ENCODE data around the gene NAV3.

NAV3 gene, protein sequence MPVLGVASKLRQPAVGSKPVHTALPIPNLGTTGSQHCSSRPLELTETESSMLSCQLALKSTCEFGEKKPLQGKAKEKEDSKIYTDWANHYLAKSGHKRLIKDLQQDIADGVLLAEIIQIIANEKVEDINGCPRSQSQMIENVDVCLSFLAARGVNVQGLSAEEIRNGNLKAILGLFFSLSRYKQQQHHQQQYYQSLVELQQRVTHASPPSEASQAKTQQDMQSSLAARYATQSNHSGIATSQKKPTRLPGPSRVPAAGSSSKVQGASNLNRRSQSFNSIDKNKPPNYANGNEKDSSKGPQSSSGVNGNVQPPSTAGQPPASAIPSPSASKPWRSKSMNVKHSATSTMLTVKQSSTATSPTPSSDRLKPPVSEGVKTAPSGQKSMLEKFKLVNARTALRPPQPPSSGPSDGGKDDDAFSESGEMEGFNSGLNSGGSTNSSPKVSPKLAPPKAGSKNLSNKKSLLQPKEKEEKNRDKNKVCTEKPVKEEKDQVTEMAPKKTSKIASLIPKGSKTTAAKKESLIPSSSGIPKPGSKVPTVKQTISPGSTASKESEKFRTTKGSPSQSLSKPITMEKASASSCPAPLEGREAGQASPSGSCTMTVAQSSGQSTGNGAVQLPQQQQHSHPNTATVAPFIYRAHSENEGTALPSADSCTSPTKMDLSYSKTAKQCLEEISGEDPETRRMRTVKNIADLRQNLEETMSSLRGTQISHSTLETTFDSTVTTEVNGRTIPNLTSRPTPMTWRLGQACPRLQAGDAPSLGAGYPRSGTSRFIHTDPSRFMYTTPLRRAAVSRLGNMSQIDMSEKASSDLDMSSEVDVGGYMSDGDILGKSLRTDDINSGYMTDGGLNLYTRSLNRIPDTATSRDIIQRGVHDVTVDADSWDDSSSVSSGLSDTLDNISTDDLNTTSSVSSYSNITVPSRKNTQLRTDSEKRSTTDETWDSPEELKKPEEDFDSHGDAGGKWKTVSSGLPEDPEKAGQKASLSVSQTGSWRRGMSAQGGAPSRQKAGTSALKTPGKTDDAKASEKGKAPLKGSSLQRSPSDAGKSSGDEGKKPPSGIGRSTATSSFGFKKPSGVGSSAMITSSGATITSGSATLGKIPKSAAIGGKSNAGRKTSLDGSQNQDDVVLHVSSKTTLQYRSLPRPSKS (N-terminal part only)

DNA sequence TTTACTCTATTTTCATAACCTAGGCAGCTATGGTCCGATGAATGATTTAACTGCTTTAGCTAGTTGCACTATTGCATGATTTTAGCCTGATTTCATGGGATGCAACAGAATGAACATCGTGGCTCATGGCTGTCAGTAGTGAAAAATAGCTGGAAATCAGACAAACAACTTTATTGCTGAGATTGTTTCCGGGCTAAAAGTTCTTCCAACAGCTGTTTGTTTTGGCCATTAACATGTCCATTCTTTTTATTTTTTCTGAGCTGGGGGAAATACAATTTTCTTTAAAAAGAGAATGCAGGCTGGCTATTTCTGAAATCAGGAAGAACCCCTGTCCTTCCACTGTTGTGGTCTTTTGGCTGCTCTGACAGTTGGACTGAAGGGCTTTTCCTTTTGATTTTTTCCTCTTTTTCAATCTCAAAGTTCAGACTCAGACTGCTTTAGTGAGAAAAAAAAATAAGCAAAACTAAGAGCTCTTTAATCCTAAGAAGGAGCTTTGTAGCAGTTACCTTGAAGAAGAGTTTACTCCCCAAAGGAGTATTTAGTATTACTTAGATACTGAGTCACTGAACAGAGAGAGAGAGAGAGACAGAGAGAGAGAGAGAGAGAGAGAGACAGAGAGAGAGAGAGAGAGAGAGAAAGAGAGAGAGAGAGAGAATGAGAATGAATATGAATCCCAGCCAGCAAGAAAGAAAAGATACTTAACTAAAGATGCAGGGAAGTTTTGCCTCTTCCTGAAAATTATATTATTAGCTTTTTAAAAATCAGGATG, at the start of gene NAV3:
Gene NAV3, plus strand, starts transcription at position 312 of the 769 bp plus-strand sequence. CDS start 568 bp downstream, outside the sequence.
- DNase-seq (ENCODE audit: low spot score) = no peak

DNA sequence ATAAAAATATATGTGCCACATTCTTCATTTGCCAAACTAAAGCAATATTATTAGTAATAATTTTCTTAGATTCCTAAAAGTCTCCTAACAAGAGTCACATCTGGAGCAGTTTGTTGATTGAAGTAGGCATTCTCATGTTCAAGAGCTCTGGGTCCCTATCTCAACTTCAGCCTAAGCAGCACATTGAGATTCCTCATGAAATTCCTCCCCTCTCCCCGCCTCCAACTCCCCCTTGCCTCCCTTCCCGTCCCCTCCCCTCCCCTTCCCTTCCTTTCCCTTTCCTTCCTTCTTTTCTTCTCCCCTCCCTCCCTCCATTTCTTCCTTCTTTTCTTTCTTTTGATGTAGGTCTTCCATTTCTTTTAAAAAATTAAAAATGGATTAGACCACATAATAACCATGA, 48.7 kb upstream of the NAV3 start:
- DNase-seq (ENCODE audit: low spot score) = no peak

DNA sequence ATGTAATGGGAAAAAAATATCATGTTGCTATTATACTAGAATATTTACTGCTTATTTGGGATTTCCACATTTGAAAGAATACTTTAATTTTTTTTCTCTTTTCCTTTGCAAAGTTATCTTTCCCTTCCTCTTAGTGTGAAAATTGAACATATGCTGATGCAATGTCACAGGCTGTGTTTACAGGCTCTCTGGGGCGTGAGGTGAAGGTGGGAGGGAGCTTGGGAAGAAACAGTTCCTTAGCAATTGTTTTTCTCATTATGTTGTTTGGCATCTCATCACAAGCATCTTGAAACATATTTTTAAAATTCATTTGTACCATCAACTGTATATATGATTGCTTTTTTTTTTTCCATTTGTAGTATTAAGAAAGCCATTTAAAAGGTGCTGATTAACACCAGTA, 47.9 kb upstream of the NAV3 start:
- DNase-seq (ENCODE audit: low spot score) = no peak

DNA sequence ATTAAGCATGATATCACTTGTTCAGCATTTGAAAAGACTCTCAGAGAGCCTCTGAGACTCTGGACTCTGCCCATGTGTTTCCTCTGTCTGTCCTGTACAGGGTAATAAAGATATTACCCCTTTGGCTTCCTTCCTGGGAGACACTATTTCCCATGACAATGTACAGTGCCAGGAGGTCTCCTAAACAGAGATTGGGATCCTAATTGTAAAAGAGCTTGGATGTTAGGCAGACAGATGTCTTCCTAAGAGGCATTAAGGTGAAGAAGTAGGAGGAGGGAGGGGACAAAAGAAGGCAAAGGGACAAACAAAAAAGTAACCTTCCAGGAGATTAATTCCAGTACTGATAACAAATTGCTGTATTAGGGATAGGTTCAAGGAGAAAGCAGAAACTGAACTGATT, 45.5 kb upstream of the NAV3 start:
- no peak for DNase-seq (ENCODE audit: low spot score)

DNA sequence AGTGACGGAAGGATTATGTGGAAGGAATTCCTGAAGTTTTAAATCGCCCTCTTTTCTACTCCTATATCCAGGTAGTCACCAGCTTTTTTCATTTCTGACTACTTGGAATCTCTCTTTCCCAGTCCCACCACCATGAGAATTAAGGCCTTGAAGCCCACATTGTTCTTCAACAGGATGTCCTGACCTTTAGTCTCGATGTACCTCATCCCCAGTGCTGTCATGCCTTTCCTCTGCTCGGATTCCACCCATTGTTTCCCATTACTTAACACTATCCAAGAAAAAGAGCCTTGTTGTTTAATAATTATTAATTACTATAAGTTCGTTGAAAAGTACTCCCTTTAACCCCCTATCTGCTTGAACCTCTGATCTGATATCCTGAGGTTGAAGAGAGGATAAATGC, 44.0 kb upstream of the NAV3 start:
- DNase-seq (ENCODE audit: low spot score) = no peak

DNA sequence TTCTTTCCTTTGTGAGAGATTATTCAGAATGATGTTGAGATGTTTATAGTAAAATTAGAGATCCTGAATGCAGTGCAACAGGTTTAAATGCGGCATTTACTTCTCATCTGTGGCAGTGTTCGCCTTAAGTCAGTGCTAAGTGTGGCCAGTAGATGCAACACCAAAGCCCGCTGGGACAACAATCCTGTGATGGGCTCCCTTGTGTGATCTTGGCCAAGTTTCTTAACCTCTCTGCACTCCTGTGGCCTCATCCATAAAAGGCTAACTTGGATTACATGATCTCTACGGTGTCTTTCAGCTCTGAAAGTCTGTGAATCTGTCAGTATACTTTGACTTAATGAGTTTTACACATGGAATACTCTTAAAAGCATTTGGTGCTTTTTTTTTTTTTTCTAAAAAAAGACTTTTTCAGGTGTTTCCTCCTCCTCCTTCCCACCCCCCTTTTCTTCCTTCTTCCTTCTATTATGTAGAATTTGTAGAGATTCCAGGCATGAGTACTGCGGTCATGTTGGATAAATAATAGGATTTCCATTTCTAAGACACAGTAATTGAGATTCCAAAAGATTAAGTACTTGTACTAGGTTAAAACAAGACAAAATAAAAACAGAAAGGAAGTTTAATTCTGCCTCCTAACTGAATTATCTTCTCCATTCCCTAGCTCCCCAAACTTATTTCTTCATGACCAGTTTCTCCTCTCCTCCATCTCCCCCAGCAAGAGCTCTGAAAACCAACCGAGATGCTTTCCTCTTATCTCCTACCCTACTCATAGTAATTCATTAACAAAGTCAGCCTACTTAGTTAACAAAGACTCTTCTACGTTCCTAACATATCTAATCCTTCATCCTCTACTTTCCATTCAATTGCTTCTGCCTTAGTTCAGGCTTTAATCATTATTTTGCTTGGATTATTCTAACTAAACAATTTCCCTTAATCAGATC, 42.2 kb upstream of the NAV3 start:
- no peak for DNase-seq (ENCODE audit: low spot score)

DNA sequence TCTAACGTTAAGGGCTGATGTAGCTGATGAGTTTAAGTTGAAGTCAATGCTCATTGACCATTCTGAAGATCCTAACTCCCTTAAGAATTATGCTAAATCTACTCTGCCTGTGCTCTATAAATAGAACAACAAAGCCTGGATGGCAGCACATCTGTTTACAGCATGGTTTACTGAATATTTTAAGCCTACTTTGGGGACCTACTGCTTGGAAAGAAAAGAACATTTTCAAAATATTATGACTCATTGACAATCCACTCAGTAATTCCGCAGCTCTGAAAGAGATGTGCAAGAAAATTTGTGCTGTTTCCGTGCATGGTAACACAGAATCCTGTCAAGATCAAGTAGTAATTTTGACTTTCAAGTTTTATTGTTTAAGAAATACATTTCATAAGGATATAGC, 35.0 kb upstream of the NAV3 start:
- DNase-seq (ENCODE audit: low spot score) = no peak

DNA sequence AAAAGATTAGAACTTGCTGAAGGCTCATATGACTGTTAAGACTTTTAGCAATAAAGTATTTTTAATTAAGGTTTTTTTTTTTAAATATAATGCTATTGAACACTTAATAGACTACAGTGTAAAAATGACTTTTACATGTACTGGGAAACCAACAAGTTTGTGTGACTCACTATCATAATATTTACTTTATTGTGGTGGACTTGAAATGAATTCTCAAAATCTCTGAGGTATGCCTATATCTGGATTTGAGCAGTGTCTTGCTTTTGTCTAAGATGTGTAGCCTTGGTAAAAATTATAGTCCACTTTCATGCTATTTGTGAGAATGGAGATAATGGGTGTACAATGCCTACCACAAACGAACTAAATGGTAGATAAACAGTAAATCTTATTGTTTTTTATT, 33.9 kb upstream of the NAV3 start:
- DNase-seq (ENCODE audit: low spot score) = no peak

DNA sequence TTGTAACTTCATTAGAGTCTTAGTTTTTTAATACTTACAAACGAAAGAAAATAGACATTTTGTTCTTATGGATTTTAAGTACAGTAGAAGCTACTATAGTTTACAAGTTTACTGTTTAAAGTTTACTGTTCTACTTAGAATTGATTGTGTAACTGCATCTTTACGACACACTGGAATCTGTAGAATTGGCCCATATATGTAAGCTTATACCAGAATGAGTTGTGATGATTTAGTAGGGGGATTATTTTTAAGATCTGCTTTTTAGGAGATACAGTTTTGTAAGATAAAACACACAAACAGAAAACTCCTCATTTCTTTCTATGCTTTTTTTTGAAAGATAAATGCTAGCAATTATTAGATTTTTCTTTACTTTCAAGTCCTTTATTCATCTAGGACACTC, 30.2 kb upstream of the NAV3 start:
- no peak for DNase-seq (ENCODE audit: low spot score)

DNA sequence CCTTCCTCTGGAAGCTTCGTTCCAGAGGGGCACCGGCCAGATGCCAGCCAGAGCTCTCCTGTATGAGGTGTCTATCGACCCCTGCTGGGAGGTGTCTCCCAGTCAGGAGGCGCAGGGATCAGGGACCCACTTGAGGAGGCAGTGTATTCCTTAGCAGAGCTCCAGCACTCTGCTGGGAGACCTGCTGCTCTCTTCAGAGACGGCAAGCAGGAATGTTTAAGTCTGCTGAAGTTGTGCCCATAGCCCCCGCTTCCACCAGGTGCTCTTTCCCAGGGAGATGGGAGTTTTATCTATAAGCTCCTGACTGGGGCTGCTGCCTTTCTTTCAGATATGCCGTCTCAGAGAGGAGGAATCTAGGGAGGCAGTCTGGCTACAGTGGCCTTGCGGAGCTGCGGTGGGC, 22.2 kb upstream of the NAV3 start:
- no peak for DNase-seq (ENCODE audit: low spot score)

DNA sequence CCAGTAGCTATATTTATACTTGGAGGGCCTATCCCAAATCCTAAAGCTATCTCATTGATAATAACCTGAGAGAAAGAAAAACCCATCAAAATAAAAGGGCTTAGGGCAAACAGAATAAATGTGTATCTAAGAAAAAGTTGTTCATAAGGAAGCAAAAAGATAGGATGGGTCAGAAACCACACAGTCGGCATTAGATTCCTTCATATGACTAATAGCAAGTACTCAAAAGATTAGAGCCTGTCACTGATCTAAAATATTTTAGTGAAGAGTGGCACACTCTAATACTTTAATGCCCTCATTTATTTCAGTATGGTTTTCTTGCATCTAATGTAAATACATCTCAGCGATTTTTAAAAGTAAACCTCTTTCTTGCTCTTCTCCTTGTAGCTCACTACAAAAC, 17.1 kb upstream of the NAV3 start:
- DNase-seq (ENCODE audit: low spot score) = no peak

DNA sequence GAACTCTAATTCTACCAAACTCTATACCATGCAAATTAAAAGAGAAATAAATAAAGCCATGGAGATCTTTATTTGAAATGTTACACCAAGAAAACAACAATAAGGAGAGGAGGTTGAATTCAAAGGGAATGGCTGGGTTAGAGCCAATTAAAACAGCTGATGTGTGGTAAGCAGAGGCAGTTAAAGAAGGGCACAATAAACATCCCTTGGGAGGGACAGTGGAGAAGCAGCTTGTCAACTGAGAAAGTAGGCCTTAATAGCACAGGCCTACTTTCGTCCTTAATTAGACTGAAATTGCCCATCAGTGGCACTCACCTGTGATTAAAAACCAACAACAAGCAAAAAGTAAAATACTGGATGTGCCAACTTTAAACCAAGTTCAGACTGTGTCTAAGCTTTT, 16.3 kb upstream of the NAV3 start:
- DNase-seq (ENCODE audit: low spot score) = no peak

DNA sequence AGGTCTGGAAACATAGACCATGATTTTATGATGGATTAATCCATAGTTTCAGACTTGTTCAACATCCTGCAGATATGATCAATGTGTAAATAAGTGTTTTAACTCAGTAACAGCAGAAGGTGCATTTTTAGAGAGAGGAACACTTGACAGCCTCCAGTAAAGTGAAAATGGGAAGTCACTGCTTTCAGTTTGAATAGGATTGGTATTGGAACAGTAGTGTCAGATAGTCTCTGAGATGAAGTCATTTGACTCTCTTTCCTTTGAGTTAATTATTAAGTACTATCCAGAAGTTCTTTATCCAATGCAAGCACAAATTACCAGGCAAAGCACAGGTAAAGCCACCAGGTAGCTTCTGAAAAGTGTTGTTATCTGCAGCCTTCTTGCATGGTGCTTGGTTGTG, 14.5 kb upstream of the NAV3 start:
- DNase-seq (ENCODE audit: low spot score) = peak; percentile 43

DNA sequence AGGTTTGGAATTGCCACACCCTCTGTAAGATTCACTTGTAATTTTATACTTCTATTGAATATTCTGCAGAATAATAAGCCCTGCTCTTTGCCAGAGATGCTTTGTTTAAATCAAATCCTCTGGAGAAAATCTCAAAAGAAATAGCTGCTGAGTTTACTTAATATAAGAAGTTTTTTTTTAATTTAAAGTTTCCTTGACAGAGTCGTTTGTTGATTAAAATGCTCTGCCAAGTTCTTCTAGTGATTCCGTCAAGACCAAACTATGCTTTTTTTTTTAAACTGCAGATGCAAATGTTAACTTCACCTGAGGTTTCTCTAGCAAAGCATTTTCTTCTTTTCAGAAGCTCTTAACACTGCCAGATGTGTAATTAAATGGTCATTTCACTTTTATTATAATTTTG, 13.4 kb upstream of the NAV3 start:
- no peak for DNase-seq (ENCODE audit: low spot score)

DNA sequence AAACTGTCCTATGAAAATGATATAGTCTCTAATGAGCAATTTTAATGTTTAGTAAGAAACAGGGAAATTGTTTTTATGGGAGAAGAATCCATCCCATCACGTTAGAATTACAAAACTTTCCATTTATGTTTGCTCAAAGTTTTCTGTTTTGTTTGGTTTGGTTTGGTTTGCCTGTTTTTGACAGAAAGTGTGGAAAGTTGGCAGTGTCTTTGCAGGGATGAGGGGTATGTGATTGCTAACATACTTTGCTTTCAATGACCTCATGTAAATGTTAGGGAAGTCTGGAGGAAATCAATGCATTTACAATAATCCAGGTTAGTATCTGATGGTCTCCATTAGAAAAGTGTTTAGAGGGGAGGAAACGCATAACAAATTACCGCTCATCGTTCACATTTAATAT, 12.3 kb upstream of the NAV3 start:
- DNase-seq (ENCODE audit: low spot score) = no peak

DNA sequence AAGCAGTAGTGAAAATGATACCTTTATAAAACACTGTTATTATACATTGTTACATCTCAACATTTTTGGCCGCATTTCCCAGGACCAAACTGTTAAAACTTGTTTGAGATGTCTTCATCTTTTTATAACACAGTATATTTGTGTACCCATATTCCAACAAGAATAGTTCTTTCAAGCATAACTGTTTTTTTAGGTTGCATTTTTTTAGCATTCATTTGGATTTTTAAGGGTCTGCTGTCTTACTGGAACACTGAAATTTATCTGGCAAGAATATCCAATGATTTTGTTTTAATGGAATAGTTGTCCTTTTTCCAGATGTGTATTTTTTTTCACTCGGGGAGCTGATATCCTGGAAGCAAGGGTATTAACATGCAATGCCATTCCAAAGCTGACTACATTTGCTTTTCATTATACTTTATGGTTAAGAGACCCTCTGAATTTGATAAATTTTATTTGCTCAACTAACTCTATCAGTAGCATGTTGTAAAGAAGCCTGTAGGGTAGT, 8.9 kb upstream of the NAV3 start:
- DNase-seq (ENCODE audit: low spot score) = no peak

DNA sequence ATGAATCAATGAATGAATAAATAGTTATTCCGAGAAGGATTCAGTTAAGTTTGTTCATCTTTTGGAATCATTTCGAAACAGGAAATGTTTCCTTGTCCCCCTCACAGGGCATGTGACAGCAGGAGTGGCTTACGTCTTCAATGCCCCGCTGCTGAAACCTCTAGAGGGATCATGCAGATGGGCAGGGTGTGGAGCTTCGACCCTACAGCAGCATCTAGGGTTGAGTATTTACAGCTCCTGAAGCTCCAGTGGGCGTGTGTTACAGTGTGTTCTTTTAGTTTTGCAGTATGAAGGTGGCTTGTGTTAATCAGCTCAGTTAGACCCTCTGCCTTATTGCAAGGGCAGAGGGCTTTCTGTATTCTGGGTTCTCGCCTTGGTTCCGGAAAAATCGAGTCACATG, 2.6 kb downstream of the NAV3 start:
- peak; percentile 55 for DNase-seq (ENCODE audit: low spot score)

DNA sequence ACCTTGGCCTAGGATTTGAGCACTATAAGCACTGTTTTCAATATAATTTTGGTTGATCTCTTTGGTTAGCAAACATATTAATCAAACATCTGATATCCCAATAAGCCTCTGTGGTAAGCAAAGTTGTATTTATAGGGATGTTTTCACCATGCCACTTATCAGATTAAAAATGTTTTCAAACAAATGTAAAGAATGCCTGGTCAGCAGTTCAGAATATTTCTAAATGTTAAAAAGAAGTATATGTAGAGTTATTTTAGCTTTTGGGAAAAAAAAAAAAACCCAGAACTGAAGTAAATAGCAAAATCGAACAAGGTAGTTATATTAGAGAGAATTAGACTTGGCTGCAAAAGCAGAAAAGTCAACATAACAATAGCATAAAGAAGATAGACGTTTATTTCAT, 3.9 kb downstream of the NAV3 start:
- DNase-seq (ENCODE audit: low spot score) = no peak

DNA sequence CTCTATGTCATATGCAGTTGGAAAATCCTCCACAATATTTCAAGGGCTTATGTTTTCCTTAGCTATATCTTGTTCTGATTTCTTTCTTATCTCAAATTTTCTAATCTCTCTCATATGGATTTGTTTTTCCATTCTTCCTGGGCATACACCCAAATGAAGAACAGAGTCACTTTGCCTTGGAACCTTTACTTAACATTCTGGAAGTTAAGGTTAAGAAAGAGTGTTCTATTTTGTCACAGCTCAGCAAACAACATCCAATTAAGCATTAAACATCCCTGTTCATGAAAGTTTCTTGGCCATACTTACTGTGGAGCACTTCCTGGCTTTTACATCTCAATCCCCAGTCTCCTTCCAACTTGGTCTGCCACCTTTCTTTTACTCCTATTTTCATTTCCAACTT, 5.3 kb downstream of the NAV3 start:
- DNase-seq (ENCODE audit: low spot score) = no peak

DNA sequence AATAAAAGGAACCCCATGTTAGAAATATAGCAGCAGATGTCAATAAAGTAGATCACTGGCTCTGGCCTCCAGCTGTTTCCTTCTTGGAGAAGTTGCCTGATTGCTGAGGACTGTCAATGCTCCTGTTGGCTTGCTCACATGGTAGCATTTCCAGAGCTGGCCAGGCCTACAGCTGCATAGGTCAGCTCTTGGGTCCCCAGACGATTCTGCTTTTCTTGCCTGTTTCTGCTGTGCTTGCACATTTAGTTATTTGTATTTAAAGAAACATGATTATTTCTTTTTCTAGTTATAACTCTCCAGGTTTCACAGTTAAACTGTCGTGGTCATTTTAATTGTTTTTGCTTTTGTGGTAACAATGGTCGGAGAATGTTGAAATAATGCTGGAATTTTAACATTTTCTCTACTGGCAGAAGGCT, 7.2 kb downstream of the NAV3 start:
- peak; percentile 48 for DNase-seq (ENCODE audit: low spot score)

DNA sequence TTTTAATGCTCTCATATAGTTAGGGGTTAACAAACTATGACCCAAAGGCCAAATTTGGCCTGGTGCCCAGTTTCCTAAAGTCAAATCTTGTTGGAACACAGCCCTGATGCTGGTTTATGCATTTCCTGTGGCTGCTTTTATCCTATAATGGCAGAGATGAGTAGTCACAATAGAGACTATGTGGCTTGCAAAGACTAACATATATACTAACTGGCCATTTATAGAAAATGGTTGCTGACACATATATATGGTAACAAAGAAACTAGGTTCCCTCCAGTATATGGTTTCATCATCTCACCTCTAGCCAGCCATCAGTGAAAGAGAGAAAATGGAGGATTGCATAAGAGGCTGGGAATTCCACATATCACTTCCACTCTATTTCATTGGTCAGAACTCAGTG, 10.8 kb downstream of the NAV3 start:
- no peak for DNase-seq (ENCODE audit: low spot score)
